H1 (cell line): ENCODE results near the gene INPP4A. TPM values are rescaled to one million over a fixed set of nuclear protein-coding genes. Genes with fewer than 3 reads are reported as not detected.

Source experiments
- CTCF ChIA-PET: fragments of 300-600 bp; sonication (Branson Sonifier 250); formaldehyde crosslinking; loops from one replicate; lab custom pipeline; 2021; ENCODE audit not compliant: partially characterized antibody; lab: Charles Lee
- POLR2A ChIA-PET: fragments of 300-600 bp; sonication (Branson Sonifier 250); formaldehyde crosslinking; loops from one replicate; lab custom pipeline; 2021; ENCODE audit warnings: inconsistent platforms; ENCODE audit not compliant: partially characterized antibody; lab: Charles Lee
- DNase-seq, 2 experiments: peaks; one replicate each; pipeline versions ENCODE4 v3.0.0 to v3.0.0-alpha.2; 2010 to 2022; ENCODE audit warnings: low spot score in 2 of 2, low read depth in 1 of 2, mixed read lengths in 1 of 2
- FAIRE-seq: peaks from 2 replicates; lab custom pipeline; 2011; peaks lifted over from hg19 to GRCh38; lab: Jason Lieb, UNC
- H2AFZ ChIP-seq: 2 replicates; pipeline ENCODE4 v1.8.1; 2012; ENCODE audit warnings: low read length, inconsistent platforms
- H2AK5ac ChIP-seq: 2 replicates; pipeline ENCODE4 v1.6.1; 2013; ENCODE audit warnings: low read depth, low read length
- H2BK120ac ChIP-seq: replicated peaks from 2 replicates; pipeline ENCODE3; 2013; ENCODE audit warnings: low read depth, low read length, inconsistent platforms
- H2BK12ac ChIP-seq: 2 replicates; pipeline ENCODE4 v1.6.1; 2013; ENCODE audit warnings: low read depth, low read length
- H2BK15ac ChIP-seq: 2 replicates; pipeline ENCODE4 v1.6.1; 2013; ENCODE audit warnings: low read length
- H2BK20ac ChIP-seq: 2 replicates; pipeline ENCODE4 v1.6.1; 2013; ENCODE audit warnings: low read length
- H2BK5ac ChIP-seq: 2 replicates; pipeline ENCODE4 v1.6.1; 2013; ENCODE audit warnings: low read depth, low read length
- H3K14ac ChIP-seq: 2 replicates; pipeline ENCODE4 v1.6.1; 2013; ENCODE audit warnings: inconsistent platforms; ENCODE audit not compliant: insufficient read length
- H3K18ac ChIP-seq: 2 replicates; pipeline ENCODE4 v1.6.1; 2013; ENCODE audit warnings: low read length; ENCODE audit errors: extremely low read depth
- H3K23ac ChIP-seq: 2 replicates; pipeline ENCODE4 v1.6.1; 2013; ENCODE audit warnings: inconsistent platforms; ENCODE audit not compliant: insufficient read length
- H3K23me2 ChIP-seq: 2 replicates; pipeline ENCODE4 v1.6.1; 2013; ENCODE audit warnings: low read depth, low read length
- H3K27ac ChIP-seq: 2 replicates; pipeline ENCODE4 v1.6.1; 2011; ENCODE audit warnings: low read depth, low read length, inconsistent platforms
- H3K27me3 ChIP-seq, 4 experiments: replicated peaks in 1 of 4; 1 replicate in 1 of 4; 2 replicates in 3 of 4; pipeline versions ENCODE4 v1.6.1 to v1.8.1; 2011 to 2013; ENCODE audit warnings: low read length in 3 of 4, mild to moderate bottlenecking in 3 of 4, inconsistent platforms in 2 of 4, mixed read lengths in 2 of 4, moderate library complexity in 1 of 4; ENCODE audit not compliant: control insufficient read depth in 3 of 4, insufficient read depth in 3 of 4; ENCODE audit errors: extremely low read depth in 1 of 4
- H3K36me3 ChIP-seq, 4 experiments: 2 replicates each; pipeline versions ENCODE4 v1.6.1 to v1.8.1; 2011 to 2013; ENCODE audit warnings: mild to moderate bottlenecking in 4 of 4, low read length in 3 of 4, moderate library complexity in 2 of 4, control low read depth in 1 of 4, inconsistent platforms in 1 of 4; ENCODE audit not compliant: insufficient read depth in 4 of 4, control insufficient read depth in 2 of 4
- H3K4ac ChIP-seq: replicated peaks from 2 replicates; pipeline ENCODE3; 2013; ENCODE audit warnings: low read length, low read depth, mixed read lengths, inconsistent platforms; ENCODE audit not compliant: insufficient read length
- H3K4me1 ChIP-seq, 4 experiments: replicated peaks in 1 of 4; 1 replicate in 1 of 4; 2 replicates in 3 of 4; pipeline versions ENCODE4 v1.6.1 to v1.8.1; 2011 to 2013; ENCODE audit warnings: low read length in 3 of 4, inconsistent platforms in 2 of 4, mixed read lengths in 1 of 4; ENCODE audit not compliant: insufficient read depth in 4 of 4, control insufficient read depth in 3 of 4
- H3K4me2 ChIP-seq, 2 experiments: 2 replicates each; pipeline versions ENCODE4 v1.6.1 to v1.8.1; 2011 to 2013; ENCODE audit warnings: low read depth in 2 of 2, low read length in 2 of 2, control low read depth in 1 of 2, inconsistent platforms in 1 of 2, mild to moderate bottlenecking in 1 of 2; ENCODE audit not compliant: insufficient read depth in 1 of 2
- H3K4me3 ChIP-seq, 4 experiments: fragments of 200-600, 300-600 bp in 1 of 4; sonication (generic), shearing (Covaris generic), sonication (Bioruptor Twin) in 1 of 4; 2 replicates each; pipeline versions ENCODE4 v1.5.1 to v1.8.1; 2011 to 2016; ENCODE audit warnings: low read length in 4 of 4, low read depth in 3 of 4, control low read depth in 2 of 4, inconsistent platforms in 2 of 4, mild to moderate bottlenecking in 2 of 4, mixed read lengths in 1 of 4, moderate library complexity in 1 of 4; ENCODE audit not compliant: insufficient read depth in 2 of 4; ENCODE audit errors: extremely low read depth in 1 of 4
- H3K56ac ChIP-seq: replicated peaks from 2 replicates; pipeline ENCODE3; 2013; ENCODE audit warnings: low read depth, mild to moderate bottlenecking, mixed read lengths, low read length, inconsistent platforms; ENCODE audit not compliant: insufficient read length
- H3K79me1 ChIP-seq: 2 replicates; pipeline ENCODE4 v1.6.1; 2013; ENCODE audit warnings: low read depth, low read length, control low read depth
- H3K79me2 ChIP-seq, 2 experiments: 2 replicates each; pipeline versions ENCODE4 v1.6.1 to v1.8.1; 2012 to 2013; ENCODE audit warnings: low read length in 2 of 2, mild to moderate bottlenecking in 2 of 2, inconsistent platforms in 1 of 2; ENCODE audit not compliant: insufficient read depth in 2 of 2, control insufficient read depth in 1 of 2
- H3K9ac ChIP-seq, 4 experiments: replicated peaks in 1 of 4; 1 replicate in 1 of 4; 2 replicates in 3 of 4; pipeline versions ENCODE4 v1.6.1 to v1.8.1; 2011 to 2013; ENCODE audit warnings: low read depth in 3 of 4, low read length in 3 of 4, control low read depth in 2 of 4, mild to moderate bottlenecking in 2 of 4, moderate library complexity in 2 of 4, inconsistent platforms in 1 of 4; ENCODE audit errors: extremely low read depth in 1 of 4
- H3K9me3 ChIP-seq, 2 experiments: 2 replicates each; pipeline versions ENCODE4 v1.6.1 to v1.8.1; 2012 to 2013; ENCODE audit warnings: mild to moderate bottlenecking in 2 of 2, moderate library complexity in 2 of 2, control low read depth in 1 of 2, inconsistent platforms in 1 of 2, low read depth in 1 of 2, low read length in 1 of 2, mixed read lengths in 1 of 2; ENCODE audit not compliant: insufficient read depth in 2 of 2
- H4K20me1 ChIP-seq, 2 experiments: replicated peaks in 1 of 2; 2 replicates each; pipeline versions ENCODE3 to v1.8.1; 2011 to 2013; ENCODE audit warnings: inconsistent platforms in 2 of 2, low read length in 2 of 2, mild to moderate bottlenecking in 1 of 2; ENCODE audit not compliant: insufficient read depth in 2 of 2, control insufficient read depth in 1 of 2
- H4K5ac ChIP-seq: 2 replicates; pipeline ENCODE4 v1.6.1; 2013; ENCODE audit warnings: low read length, low read depth, mixed read lengths, inconsistent platforms; ENCODE audit not compliant: insufficient read length
- H4K8ac ChIP-seq: 2 replicates; pipeline ENCODE4 v1.8.0; 2013; ENCODE audit warnings: mild to moderate bottlenecking, moderate library complexity, low read length, inconsistent platforms; ENCODE audit not compliant: insufficient read depth; ENCODE audit errors: extremely low read depth
- H4K91ac ChIP-seq: replicated peaks from 2 replicates; pipeline ENCODE3; 2013; ENCODE audit warnings: low read length, mixed read lengths, inconsistent platforms; ENCODE audit not compliant: insufficient read length
- ASH2L ChIP-seq: fragments of 200-600, 300-600 bp; sonication (generic); IDR thresholded peaks from one replicate; pipeline ENCODE4 v1.7.1; 2017; ENCODE audit warnings: low read length
- CREB1 ChIP-seq: IDR thresholded peaks from 2 replicates; pipeline ENCODE4 v1.6.1; 2012; ENCODE audit warnings: inconsistent platforms
- CTBP2 ChIP-seq: IDR thresholded peaks from 2 replicates; pipeline ENCODE4 v1.7.0; 2011; ENCODE audit warnings: borderline replicate concordance, mild to moderate bottlenecking, moderate library complexity, mixed read lengths, low read length; ENCODE audit not compliant: insufficient read depth, insufficient read length
- RXRA ChIP-seq: IDR thresholded peaks from 2 replicates; pipeline ENCODE4 v1.6.1; 2011; ENCODE audit warnings: low read depth, mild to moderate bottlenecking, low read length, moderate library complexity; ENCODE audit not compliant: insufficient read depth
- ZNF274 ChIP-seq: IDR thresholded peaks from 2 replicates; pipeline ENCODE4 v1.7.0; 2012; ENCODE audit warnings: low read length, borderline replicate concordance; ENCODE audit errors: extremely low read depth
- WGBS, 2 experiments: shearing (Covaris generic) in 1 of 2; methylation state at CpG; one replicate each; pipeline versions ENCODE4 v1.1.6 to v1.1.7; 2013 to 2015; ENCODE audit warnings: low lambda C conversion rate in 2 of 2, mixed read lengths in 2 of 2, inconsistent platforms in 1 of 2, low coverage in 1 of 2, missing lambda C conversion rate in 1 of 2; ENCODE audit not compliant: insufficient replicate concordance in 2 of 2, insufficient coverage in 1 of 2, insufficient read length in 1 of 2; ENCODE audit errors: extremely low coverage in 1 of 2, missing lambda C conversion rate in 1 of 2; 5-methylcytosine and 5-hydroxymethylcytosine counted together
- polyA plus RNA-seq, 7 experiments: library from polyadenylated mRNA; depleted of rRNA in 3 of 7; stranded (reverse) in 5 of 7; unstranded in 2 of 7; fragments of >200 nt in 5 of 7; fragments of 200-250 nt in 2 of 7; gene quantifications; 1 replicate in 5 of 7; 2 replicates in 1 of 7; 4 replicates in 1 of 7; pipeline versions ENCODE4 v1.2.1 to v1.2.3, GENCODE V29; 2011 to 2013; ENCODE audit warnings: missing spikeins in 2 of 7, mixed read lengths in 2 of 7
- total RNA-seq: library from RNA; stranded (reverse); fragmentation: NEBNext Ultra II Directional; extraction: Animal tissue kit (Norgen Biotek cat#: 25700); gene quantifications from 2 replicates; pipeline ENCODE4 v1.2.1, GENCODE V29; 2021
- TF ChIP-seq, protein P1 (sequence below): IDR thresholded peaks from 2 replicates; pipeline ENCODE4 v1.6.1; 2012; ENCODE audit warnings: inconsistent platforms

The INPP4A gene
- total and polyA plus RNA-seq, 2 of the 8 experiments (the other 6 are each of a cell fraction or from before 2014, with no cell fraction given), result 25.6 to 34.3 TPM

DNA sequence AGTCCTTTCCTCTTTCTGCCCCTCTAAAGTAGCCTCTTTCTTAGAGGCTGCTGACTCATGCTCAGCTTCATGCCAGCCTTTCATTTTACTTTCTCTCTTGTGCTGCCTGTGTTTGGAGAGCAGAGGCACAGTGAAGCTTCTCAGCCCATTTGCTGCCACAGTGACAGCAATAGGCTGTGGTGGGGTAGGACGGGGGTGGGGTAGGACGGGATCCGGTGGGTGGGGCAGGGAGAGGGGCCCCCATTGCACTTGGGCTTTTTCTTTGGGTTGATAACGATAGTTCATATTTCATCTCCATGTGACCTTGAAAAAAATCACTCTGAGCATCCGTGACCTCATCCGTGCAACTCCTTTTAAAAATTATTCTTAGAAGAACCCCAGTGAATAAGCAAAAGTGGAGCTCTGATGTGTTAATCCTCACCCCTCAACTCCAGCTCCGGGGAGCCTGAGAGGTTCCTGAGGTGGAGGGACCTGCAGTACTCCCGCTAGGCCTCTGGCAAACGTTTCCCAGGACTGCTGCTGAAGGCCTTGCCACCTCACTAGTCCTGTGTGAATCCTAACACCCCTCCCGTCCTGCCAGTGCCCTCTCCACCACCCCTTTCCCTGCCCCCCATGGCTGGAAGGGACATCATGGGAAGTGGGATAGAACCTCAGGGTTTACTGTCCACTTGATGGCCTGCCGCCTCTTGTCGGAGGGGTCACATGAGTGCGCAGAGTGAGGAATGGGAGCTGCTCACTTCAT, 70.8 kb downstream of the INPP4A start:
- H3K4me2 ChIP-seq, result no peak overlapping the region
- no peak for DNase-seq
- no peak for TF ChIP-seq ZNF274
- TF ChIP-seq ASH2L, result no peak
- TF ChIP-seq, protein P1, sequence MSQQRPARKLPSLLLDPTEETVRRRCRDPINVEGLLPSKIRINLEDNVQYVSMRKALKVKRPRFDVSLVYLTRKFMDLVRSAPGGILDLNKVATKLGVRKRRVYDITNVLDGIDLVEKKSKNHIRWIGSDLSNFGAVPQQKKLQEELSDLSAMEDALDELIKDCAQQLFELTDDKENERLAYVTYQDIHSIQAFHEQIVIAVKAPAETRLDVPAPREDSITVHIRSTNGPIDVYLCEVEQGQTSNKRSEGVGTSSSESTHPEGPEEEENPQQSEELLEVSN, result no peak
- no peak for TF ChIP-seq RXRA
- no peak for TF ChIP-seq CREB1
- TF ChIP-seq CTBP2, result no peak

More for the DNA sequence above, 70.8 kb downstream of the INPP4A start:
- no peak overlapping the region for H2BK12ac ChIP-seq
- H4K8ac ChIP-seq, result no peak overlapping the region
- peaks cover 10% of the 10 kb centered on the region for H3K79me1 ChIP-seq
- peaks cover 0 to 41% of the 10 kb centered on the region in 2 experiments; a peak in 2 of 4 replicates for H3K79me2 ChIP-seq
- H4K20me1 ChIP-seq, result peaks cover 4 to 6% of the 10 kb centered on the region in 2 experiments
- H3K36me3 ChIP-seq, result peaks cover 0 to 3% (median 0%) of the 10 kb centered on the region in 4 experiments; a peak in 3 of 8 replicates
- H3K27ac ChIP-seq, result no peak overlapping the region
- H2AK5ac ChIP-seq, result no peak overlapping the region
- H3K9ac ChIP-seq, result no peak overlapping the region
- no peak overlapping the region for H2BK5ac ChIP-seq
- WGBS, 2 experiments, result 84% methylated on average over 11 of the region's 13 CpGs; no CpG with 5 or more reads in 1 of the 2 experiments
- H3K56ac ChIP-seq, result no peak overlapping the region
- POLR2A ChIA-PET, result interaction anchor here (1.2 kb wide), 1 partner anchor 74 kb away, joined by 3 read pairs; no protein-coding TSS in a partner anchor
- no peak overlapping the region for H2BK20ac ChIP-seq
- H4K91ac ChIP-seq, result peak overlapping the region; percentile 47
- H3K4me3 ChIP-seq, result no peak overlapping the region
- no peak overlapping the region for H2AFZ ChIP-seq
- no peak overlapping the region for H4K5ac ChIP-seq
- H3K4ac ChIP-seq, result no peak overlapping the region
- FAIRE-seq, result no peak
- peak overlapping the region; percentile 32; the same call in 1 of the 2 replicates for H3K18ac ChIP-seq
- H2BK120ac ChIP-seq, result no peak overlapping the region
- CTCF ChIA-PET, result interaction anchor here (0.6 to 3.1 kb wide), 12 partner anchors 8 to 273 kb away, joined by 3 to 20 read pairs (median 3); no protein-coding TSS in a partner anchor
- H3K9me3 ChIP-seq, result no peaks in the 10 kb centered on the region
- no peak overlapping the region for H3K23ac ChIP-seq
- no peak overlapping the region for H3K14ac ChIP-seq
- H2BK15ac ChIP-seq, result no peak overlapping the region
- no peaks in the 10 kb centered on the region for H3K23me2 ChIP-seq
- H3K4me1 ChIP-seq, result peaks cover 0 to 3% (median 0%) of the 10 kb centered on the region in 4 experiments; a peak in 3 of 7 replicates
- no peaks in the 10 kb centered on the region for H3K27me3 ChIP-seq
